Pancreas (tissue), 10 donors: Measurements from ENCODE around the gene ABCG2. TPM values are rescaled to one million over a fixed set of nuclear protein-coding genes. Genes with fewer than 3 reads are reported as not detected.

Source experiments
- ATAC-seq, 4 donors: fragments of 200-7000 bp; cut with Tn5 transposase; one replicate each; pipeline versions ENCODE4 v1.8.0 to v1.9.1; 2020; ENCODE audit warnings: mild to moderate bottlenecking in 4 of 4, moderate library complexity in 4 of 4
- DNase-seq, 6 donors: peaks; one replicate each; pipeline ENCODE4 v3.0.0-alpha.2; 2020
- FAIRE-seq: peaks from 2 replicates; lab custom pipeline; 2012; peaks lifted over from hg19 to GRCh38; lab: Jason Lieb, UNC
- H3K27ac ChIP-seq, 4 donors: fragments of 200-600 bp; sonication (generic); 1 replicate in 3 of 4; 2 replicates in 1 of 4; pipeline versions ENCODE4 v1.5.0 to v1.8.0; 2020
- H3K27me3 ChIP-seq, 4 donors: fragments of 200-600 bp; one replicate each; pipeline ENCODE4 v1.8.0; 2021
- H3K36me3 ChIP-seq, 3 donors: fragments of 200-600 bp; sonication (generic) in 1 of 3; one replicate each; pipeline versions ENCODE4 v1.5.0 to v1.8.0; 2020 to 2021
- H3K4me1 ChIP-seq, 3 donors: fragments of 200-600 bp; one replicate each; pipeline ENCODE4 v1.8.0; 2021
- H3K4me3 ChIP-seq, 4 donors: fragments of 200-600 bp; sonication (generic) in 2 of 4; one replicate each; pipeline versions ENCODE4 v1.5.0 to v1.8.0; 2020 to 2021
- H3K9me3 ChIP-seq, 4 donors: fragments of 200-600 bp; one replicate each; pipeline ENCODE4 v1.8.0; 2021
- CTCF ChIP-seq, 4 donors: fragments of 200-600 bp; sonication (generic) in 3 of 4; IDR thresholded peaks; one replicate each; pipeline versions ENCODE4 v1.5.0 to v1.8.0; 2021; ENCODE audit warnings: antibody characterized with exemption in 4 of 4
- WGBS, 2 donors: extraction: QIAGEN DNeasy Blood & Tissue Kit; methylation state at CpG; one replicate each; pipeline ENCODE4 v1.1.7; 2013; 5-methylcytosine and 5-hydroxymethylcytosine counted together
- intact Hi-C, 3 donors: fragments of 100-400 bp; cut with DNase I; formaldehyde crosslinking; loops; one replicate each; pipeline versions ENCODE4 v1.11.1 to v1.14.2; 2022
- polyA plus RNA-seq, 2 donors: library from polyadenylated mRNA; stranded (reverse); fragments of 200-250 nt; gene quantifications; one replicate each; pipeline ENCODE4 v1.2.3, GENCODE V29; 2013
- total RNA-seq, 6 donors: library from RNA; stranded (reverse); fragmentation: NEBNext Ultra II Directional in 4 of 6; extraction: Animal tissue kit (Norgen Biotek cat#: 25700) in 4 of 6; gene quantifications; one replicate each; pipeline versions ENCODE4 v1.2.1 to v1.2.4, GENCODE V29; 2021 to 2023
- donor health status: healthy with polysubstance abuse.
- donor health status: DM: no; HTN: no; CAD: no; lungs with moderate emphysema.
- donor health status: DM: no; HTN: no; CAD: no.
- donor health status: control.
- donor health status: control.
- donor health status: Bipolar disorder and iron deficiency.
- donor health status: DM: yes; HTN: yes; CAD: no.
- donor health status: DM: no; HTN: no; CAD: no.
- donor health status: DM: no; HTN: no; CAD: no.
- donor health status: DM: yes; HTN: yes; CAD: no.

Gene ABCG2
- total and polyA plus RNA-seq, 8 donors = 0.23 to 0.97 (median 0.45) TPM

DNA sequence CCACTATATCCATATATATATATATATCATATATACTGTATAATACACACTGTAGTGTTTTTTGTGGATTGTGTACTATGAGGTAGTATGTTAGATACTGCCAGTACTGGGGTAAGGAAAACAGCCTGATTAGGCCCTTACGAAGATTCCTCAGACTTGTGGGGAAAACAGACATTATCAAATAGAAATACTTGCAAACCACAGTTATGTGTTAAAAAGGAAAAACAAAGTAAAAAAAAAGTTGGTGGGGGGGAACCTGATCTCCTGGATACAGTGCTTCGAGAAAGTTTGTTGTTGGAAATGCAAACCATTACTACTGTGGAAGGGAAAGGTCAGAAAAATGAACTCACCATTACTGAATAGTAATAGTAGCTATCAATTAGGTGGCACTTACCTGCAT, 98.0 kb downstream of the ABCG2 start:
- intact Hi-C loops = no loop called here
- no peak for ATAC-seq
- DNase-seq = no peak
- no peak for FAIRE-seq
- no peaks in the 10 kb centered on the region for H3K4me1 ChIP-seq
- no peaks in the 10 kb centered on the region for H3K9me3 ChIP-seq
- H3K4me3 ChIP-seq = no peak overlapping the region
- H3K27me3 ChIP-seq = no peaks in the 10 kb centered on the region
- no peak for TF ChIP-seq CTCF (IDR thresholded peaks at IDR 0.05)
- peaks cover 0 to 46% (median 0%) of the 10 kb centered on the region in 3 donors for H3K36me3 ChIP-seq
- no peak overlapping the region for H3K27ac ChIP-seq
- 71 to 81% methylated on average over 2 of the region's 2 CpGs for WGBS, 2 donors

DNA sequence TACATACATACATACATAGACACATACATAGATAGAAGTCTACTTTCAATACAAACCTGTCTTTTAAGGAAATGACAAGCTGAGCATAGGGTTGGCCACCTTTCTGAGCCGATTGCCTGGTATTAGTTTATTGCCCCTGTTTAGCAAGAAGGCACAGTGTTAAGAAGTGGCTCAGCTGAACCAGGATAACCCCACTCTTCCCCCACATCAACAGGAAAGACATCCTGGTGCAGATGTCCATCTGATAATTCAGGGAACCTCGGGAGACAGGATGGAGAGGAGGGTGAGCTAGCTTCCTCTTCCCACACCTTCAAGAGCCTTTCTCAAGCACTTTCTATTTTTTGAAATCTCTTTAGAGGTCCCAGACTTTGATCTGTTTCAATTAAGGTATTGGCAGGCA, 98.7 kb downstream of the ABCG2 start:
- 56 to 68% methylated on average over 2 of the region's 2 CpGs for WGBS, 2 donors
- no peaks in the 10 kb centered on the region for H3K4me1 ChIP-seq
- intact Hi-C loops = no loop called here
- ATAC-seq = no peak
- H3K9me3 ChIP-seq = no peaks in the 10 kb centered on the region
- DNase-seq = no peak
- peaks cover 0 to 42% (median 0%) of the 10 kb centered on the region in 3 donors for H3K36me3 ChIP-seq
- no peaks in the 10 kb centered on the region for H3K27me3 ChIP-seq
- FAIRE-seq = no peak
- H3K4me3 ChIP-seq = no peak overlapping the region
- no peak for TF ChIP-seq CTCF (IDR thresholded peaks at IDR 0.05)
- no peak overlapping the region for H3K27ac ChIP-seq

- no peaks in the 10 kb centered on the region for H3K27me3 ChIP-seq
- H3K27ac ChIP-seq = no peak overlapping the region
- FAIRE-seq (peak; percentile 81), DNase-seq (no peak), ATAC-seq (no peak)
- TF ChIP-seq CTCF (IDR thresholded peaks at IDR 0.05) = no peak
- no peaks in the 10 kb centered on the region for H3K9me3 ChIP-seq
- no peaks in the 10 kb centered on the region for H3K4me1 ChIP-seq
- H3K4me3 ChIP-seq = no peak overlapping the region
- WGBS, 2 donors = 95 to 96% methylated on average over 3 of the region's 3 CpGs
- peaks cover 0 to 35% (median 0%) of the 10 kb centered on the region in 3 donors for H3K36me3 ChIP-seq
- intact Hi-C loops = no loop called here
These were observed 100.1 kb downstream of the ABCG2 start for GRCh38 chr4:88058295-88058694.

GRCh38 chr4:88054901-88055300, 103.5 kb downstream of the ABCG2 start:
- Histone ChIP-seq H3K4me1 (no peaks in the 10 kb centered on the region), H3K36me3 (peaks cover 0 to 41% (median 4%) of the 10 kb centered on the region in 3 donors), H3K27me3 (no peaks in the 10 kb centered on the region), H3K27ac (no peak overlapping the region), H3K9me3 (no peaks in the 10 kb centered on the region), H3K4me3 (no peak overlapping the region)
- DNase-seq (peak in 1 of 6 donors; percentile 11), FAIRE-seq (no peak), ATAC-seq (peak in 3 of 4 donors; percentile 75 to 79 (median 78))
- peak in 1 of 4 donors; percentile 7 for TF ChIP-seq CTCF (IDR thresholded peaks at IDR 0.05)
- 58 to 97% methylated on average over 2 to 3 of the region's 3 CpGs for WGBS, 2 donors
- intact Hi-C loops = no loop called here

GRCh38 chr4:88054229-88054628, 104.2 kb downstream of the ABCG2 start:
- no peak for DNase-seq
- H3K27ac ChIP-seq = no peak overlapping the region
- WGBS, 2 donors = 92 to 98% methylated on average over 4 of the region's 4 CpGs
- H3K36me3 ChIP-seq = peaks cover 0 to 37% (median 4%) of the 10 kb centered on the region in 3 donors
- no peak for FAIRE-seq
- ATAC-seq = peak in 1 of 4 donors; percentile 22
- intact Hi-C loops = no loop called here
- H3K4me3 ChIP-seq = no peak overlapping the region
- H3K27me3 ChIP-seq = no peaks in the 10 kb centered on the region
- no peak for TF ChIP-seq CTCF (IDR thresholded peaks at IDR 0.05)
- no peaks in the 10 kb centered on the region for H3K4me1 ChIP-seq
- H3K9me3 ChIP-seq = no peaks in the 10 kb centered on the region
